ENCODE measurements around the gene ROBO1.

Gene ROBO1

DNA sequence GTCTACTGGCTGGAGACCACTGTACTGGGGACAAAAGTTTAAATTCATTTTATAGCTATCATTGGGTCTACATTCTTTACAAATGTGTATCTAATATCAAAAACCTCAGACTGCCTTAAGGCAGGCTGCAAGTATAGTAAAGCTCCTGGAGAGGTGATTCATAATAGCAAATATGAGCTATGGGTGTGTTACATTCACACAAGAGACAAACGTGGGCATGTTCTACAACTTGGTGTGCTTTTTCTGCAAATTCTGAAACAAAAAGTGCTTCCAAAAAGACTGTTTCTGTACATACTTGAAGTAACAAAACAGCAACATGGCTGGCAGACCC is 1101.4 kb downstream of the ROBO1 start:
- in situ Hi-C loops (cut with HindIII; ENCODE audit: low sequenced_read_pairs), result loop anchor here (25.0 kb wide), 1 partner anchor 321 kb away; no protein-coding TSS in a partner anchor
- DNase-seq (ENCODE audit: low read depth), result peak; percentile 20
- no peak overlapping the region for H3K4me3 ChIP-seq (ENCODE audit: low read depth, low read length)
- TF ChIP-seq, protein P1, sequence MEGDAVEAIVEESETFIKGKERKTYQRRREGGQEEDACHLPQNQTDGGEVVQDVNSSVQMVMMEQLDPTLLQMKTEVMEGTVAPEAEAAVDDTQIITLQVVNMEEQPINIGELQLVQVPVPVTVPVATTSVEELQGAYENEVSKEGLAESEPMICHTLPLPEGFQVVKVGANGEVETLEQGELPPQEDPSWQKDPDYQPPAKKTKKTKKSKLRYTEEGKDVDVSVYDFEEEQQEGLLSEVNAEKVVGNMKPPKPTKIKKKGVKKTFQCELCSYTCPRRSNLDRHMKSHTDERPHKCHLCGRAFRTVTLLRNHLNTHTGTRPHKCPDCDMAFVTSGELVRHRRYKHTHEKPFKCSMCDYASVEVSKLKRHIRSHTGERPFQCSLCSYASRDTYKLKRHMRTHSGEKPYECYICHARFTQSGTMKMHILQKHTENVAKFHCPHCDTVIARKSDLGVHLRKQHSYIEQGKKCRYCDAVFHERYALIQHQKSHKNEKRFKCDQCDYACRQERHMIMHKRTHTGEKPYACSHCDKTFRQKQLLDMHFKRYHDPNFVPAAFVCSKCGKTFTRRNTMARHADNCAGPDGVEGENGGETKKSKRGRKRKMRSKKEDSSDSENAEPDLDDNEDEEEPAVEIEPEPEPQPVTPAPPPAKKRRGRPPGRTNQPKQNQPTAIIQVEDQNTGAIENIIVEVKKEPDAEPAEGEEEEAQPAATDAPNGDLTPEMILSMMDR (IDR thresholded peaks at IDR 0.05; ENCODE audit: low read depth, low read length, missing control alignments), result no peak

DNA sequence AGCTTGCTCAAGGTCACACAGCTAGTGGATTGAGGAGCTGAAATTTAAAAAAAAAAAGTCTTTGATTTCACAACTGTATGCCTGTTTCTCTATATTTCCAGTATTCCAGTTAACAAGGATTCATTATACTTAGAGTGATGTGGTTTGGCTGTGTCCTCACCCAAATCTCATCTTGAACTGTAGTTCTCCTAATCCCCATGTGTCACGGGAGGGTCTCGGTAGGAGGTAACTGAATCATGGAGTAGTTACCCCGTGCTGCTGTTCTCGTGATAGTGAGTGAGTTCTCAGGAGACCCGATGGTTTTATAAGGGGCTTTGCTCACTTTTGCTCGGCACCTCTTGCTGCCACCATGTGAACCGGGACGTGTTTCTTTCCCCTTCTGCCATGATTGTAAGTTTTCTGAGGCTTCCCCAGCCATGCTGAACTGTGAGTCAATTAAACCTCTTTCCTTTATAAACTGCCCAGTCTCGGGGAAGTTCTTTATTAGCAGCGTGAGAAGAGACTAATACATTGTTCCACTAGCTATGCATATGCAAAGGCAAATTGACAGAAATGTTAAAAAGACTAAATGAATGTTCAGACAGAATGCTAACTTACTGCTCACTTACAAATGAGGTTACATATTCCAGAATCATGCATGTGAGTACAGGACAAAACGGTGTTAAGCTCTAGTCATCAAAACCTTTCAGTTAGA is 1101.9 kb downstream of the ROBO1 start:
- DNase-seq (ENCODE audit: low read depth), result no peak
- no peak overlapping the region for H3K4me3 ChIP-seq (ENCODE audit: low read depth, low read length)
- in situ Hi-C loops (cut with HindIII; ENCODE audit: low sequenced_read_pairs), result loop anchor here (25.0 kb wide), 1 partner anchor 321 kb away; no protein-coding TSS in a partner anchor
- TF ChIP-seq, protein P1 (IDR thresholded peaks at IDR 0.05; ENCODE audit: low read depth, low read length, missing control alignments), result no peak

DNA sequence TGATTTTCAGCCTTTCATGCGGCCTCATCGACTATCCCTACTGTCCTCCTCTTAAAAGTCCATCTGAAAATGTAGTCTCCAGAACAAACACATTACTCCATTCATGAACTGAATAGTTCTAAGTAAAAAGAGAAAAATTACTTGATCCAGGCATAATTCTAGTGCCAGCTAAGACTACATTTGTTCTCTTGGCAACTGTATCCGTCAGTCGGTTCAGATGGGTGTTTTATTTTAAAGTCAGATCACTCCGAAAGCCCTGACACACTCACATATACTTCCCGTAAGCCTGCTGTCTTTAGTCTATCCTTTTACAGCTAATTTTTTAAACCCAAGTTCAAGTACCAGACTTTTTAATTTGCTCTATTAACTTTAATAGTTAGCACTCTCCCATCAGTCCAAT is 1102.7 kb downstream of the ROBO1 start:
- TF ChIP-seq, protein P1 (IDR thresholded peaks at IDR 0.05; ENCODE audit: low read depth, low read length, missing control alignments), result no peak
- in situ Hi-C loops (cut with HindIII; ENCODE audit: low sequenced_read_pairs), result loop anchor here (25.0 kb wide), 1 partner anchor 322 kb away; no protein-coding TSS in a partner anchor
- H3K4me3 ChIP-seq (ENCODE audit: low read depth, low read length), result no peak overlapping the region
- no peak for DNase-seq (ENCODE audit: low read depth)

DNA sequence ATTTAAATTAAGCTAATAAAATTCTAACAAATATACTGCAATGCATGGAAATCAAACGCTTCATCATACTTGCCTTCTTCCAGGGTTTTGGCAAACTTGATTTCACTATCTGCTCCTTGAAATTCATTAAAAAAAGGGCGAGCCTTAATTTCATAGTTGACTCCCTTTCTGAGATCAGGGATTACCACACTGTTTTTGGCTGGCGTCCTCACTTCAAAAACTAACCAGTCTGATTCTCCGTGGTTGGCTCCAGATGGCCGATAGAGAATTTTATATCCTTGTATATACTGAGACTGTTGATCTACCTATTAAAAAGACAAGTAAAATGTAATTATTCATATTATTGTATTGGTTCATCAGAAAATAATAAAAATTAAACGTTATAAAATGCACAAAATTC is 1106.8 kb downstream of the ROBO1 start:
- DNase-seq (ENCODE audit: low read depth), result no peak
- in situ Hi-C loops (cut with HindIII; ENCODE audit: low sequenced_read_pairs), result loop anchor here (25.0 kb wide), 1 partner anchor 326 kb away; no protein-coding TSS in a partner anchor
- TF ChIP-seq, protein P1 (IDR thresholded peaks at IDR 0.05; ENCODE audit: low read depth, low read length, missing control alignments), result no peak
- no peak overlapping the region for H3K4me3 ChIP-seq (ENCODE audit: low read depth, low read length)

DNA sequence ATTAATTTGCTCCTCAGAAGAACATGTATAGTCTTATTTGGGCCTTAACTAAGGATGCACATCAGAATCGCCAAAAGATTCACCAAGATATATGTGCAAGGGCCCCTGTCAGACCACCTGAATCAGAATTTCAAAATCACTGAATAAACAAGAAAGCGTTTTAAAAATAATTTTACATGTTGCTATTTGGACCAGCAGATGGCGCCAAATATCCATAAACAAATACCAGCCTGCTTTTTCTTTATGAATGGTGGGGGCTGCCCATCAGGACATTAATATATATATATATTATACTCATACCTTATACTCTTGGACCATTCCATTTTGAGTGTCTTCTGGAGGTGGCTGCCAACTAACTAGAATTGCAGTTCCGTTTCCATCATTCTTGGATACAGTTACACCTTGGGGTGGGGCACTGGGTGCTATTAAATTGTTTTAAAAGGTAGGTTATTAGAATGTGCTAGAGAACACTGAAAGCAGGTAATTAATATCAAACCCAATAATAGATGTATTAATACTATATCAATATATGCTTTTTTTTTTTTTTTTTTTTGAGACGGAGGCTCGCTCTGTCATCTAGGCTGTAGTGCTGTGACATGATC is 1108.3 kb downstream of the ROBO1 start:
- TF ChIP-seq, protein P1 (IDR thresholded peaks at IDR 0.05; ENCODE audit: low read depth, low read length, missing control alignments), result peak; percentile 46
- in situ Hi-C loops (cut with HindIII; ENCODE audit: low sequenced_read_pairs), result loop anchor here (25.0 kb wide), 1 partner anchor 328 kb away; no protein-coding TSS in a partner anchor
- peak; percentile 49 for DNase-seq (ENCODE audit: low read depth)
- no peak overlapping the region for H3K4me3 ChIP-seq (ENCODE audit: low read depth, low read length)

DNA sequence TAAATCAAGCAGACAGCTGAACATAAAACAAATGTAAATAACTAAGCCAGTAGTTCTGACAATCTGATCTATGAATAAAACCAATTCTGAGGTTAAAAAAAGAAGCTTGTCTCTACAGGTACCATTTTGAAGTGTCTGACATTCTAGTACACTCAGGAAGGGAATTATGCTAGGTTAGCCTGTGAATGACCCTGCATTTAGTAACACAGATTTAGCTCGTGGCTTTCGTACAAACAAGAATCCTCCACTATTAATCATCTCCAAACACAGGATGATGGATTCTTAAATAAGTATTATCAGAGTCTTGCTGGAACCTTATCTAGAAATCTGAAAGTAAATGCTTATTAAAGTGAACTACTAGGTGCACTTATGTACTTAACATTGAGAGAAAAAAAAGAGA is 1120.1 kb downstream of the ROBO1 start:
- DNase-seq (ENCODE audit: low read depth), result no peak
- in situ Hi-C loops (cut with HindIII; ENCODE audit: low sequenced_read_pairs), result no loop called here
- TF ChIP-seq, protein P1 (IDR thresholded peaks at IDR 0.05; ENCODE audit: low read depth, low read length, missing control alignments), result no peak
- H3K4me3 ChIP-seq (ENCODE audit: low read depth, low read length), result no peak overlapping the region
